ENCODE measurements around the gene CACNA1I. TPM values are rescaled to one million over a fixed set of nuclear protein-coding genes. Genes with fewer than 3 reads are reported as not detected.

CACNA1I gene
- total and polyA plus RNA-seq, 11 donors = 0.01 to 0.07 (median 0.04) TPM; not detected in 6

DNA sequence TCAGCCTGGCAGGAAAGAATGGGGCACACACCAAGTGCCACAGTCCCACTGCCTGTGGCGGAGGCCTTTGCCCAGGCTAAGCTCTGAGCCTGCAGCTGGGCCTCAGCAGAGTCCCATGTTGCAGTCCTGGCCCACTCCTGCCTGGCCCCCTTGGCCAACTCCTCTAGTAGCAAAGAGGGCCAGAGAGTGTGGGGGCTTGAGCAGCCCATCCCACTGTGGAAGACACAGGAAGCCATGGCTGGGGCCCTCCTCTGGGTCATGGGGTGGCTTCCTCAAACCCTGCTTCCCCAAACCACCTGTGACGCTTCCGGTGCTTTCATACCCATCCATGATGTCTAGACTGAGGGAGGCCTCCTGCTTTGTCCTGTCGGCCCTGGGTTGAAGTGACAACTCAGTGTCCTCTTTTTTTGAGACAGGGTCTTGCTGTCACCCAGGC, 43.8 kb upstream of the CACNA1I start:
- Histone ChIP-seq H3K4me3 (peak overlapping the region in 1 of 12 donors; percentile 3), H3K27me3 (no peaks in the 10 kb centered on the region), H3K4me1 (peaks cover 7 to 100% (median 82%) of the 10 kb centered on the region in 12 donors), H3K9me3 (no peaks in the 10 kb centered on the region), H3K36me3 (peaks cover 4 to 73% (median 48%) of the 10 kb centered on the region in 9 donors), H3K27ac (peak overlapping the region in 3 of 12 donors; percentile 14 to 97 (median 71))
- 71 to 88% (median 77%) methylated on average over 3 to 4 of the region's 4 CpGs for WGBS, 4 donors
- DNase-seq (peak in 1 of 5 donors; percentile 28), ATAC-seq (no peak)
- intact Hi-C loops (cut with DNase I) = loop anchor here (5.0 to 10.0 kb wide), 9 partner anchors 34 to 354 kb away; partner anchors contain the start of genes RPL3 (in 4 of the 10) and SYNGR1 (in 4 of the 10)
- TF ChIP-seq POLR2A (IDR thresholded peaks at IDR 0.05) = no peak
- TF ChIP-seq, protein P1, sequence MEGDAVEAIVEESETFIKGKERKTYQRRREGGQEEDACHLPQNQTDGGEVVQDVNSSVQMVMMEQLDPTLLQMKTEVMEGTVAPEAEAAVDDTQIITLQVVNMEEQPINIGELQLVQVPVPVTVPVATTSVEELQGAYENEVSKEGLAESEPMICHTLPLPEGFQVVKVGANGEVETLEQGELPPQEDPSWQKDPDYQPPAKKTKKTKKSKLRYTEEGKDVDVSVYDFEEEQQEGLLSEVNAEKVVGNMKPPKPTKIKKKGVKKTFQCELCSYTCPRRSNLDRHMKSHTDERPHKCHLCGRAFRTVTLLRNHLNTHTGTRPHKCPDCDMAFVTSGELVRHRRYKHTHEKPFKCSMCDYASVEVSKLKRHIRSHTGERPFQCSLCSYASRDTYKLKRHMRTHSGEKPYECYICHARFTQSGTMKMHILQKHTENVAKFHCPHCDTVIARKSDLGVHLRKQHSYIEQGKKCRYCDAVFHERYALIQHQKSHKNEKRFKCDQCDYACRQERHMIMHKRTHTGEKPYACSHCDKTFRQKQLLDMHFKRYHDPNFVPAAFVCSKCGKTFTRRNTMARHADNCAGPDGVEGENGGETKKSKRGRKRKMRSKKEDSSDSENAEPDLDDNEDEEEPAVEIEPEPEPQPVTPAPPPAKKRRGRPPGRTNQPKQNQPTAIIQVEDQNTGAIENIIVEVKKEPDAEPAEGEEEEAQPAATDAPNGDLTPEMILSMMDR (IDR thresholded peaks at IDR 0.05) = no peak

DNA sequence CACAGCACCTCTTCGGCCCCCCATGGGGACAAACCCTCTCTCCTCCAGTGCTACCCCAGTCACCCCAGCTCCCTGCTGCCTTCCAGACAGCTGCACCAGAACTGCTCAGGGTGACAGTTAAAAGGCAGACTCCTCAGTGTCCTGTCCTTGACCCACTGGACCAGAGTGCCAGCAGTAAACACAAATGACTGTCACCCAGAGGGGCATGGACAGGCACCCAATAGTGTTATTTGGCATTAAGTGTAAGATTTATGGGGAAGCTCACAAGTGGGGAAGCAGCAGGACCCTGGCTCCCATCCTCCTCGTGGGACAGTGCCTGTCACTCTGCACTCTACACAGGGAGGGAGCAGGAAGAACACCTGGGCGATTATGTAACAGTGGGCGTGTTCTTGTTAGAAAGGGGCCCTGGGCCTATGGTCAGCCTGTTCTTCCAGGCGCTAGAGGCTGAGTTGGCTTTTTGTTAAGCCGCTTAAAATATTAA, 43.0 kb upstream of the CACNA1I start:
- intact Hi-C loops (cut with DNase I) = loop anchor here (5.0 to 10.0 kb wide), 9 partner anchors 35 to 355 kb away; partner anchors contain the start of genes RPL3 (in 4 of the 10) and SYNGR1 (in 4 of the 10)
- TF ChIP-seq, protein P1 (IDR thresholded peaks at IDR 0.05) = no peak
- no peak for TF ChIP-seq POLR2A (IDR thresholded peaks at IDR 0.05)
- 63 to 86% (median 70%) methylated on average over 6 of the region's 6 CpGs for WGBS, 4 donors
- Histone ChIP-seq H3K36me3 (peaks cover under 1 to 65% (median 41%) of the 10 kb centered on the region in 9 donors), H3K4me1 (peaks cover 7 to 95% (median 77%) of the 10 kb centered on the region in 12 donors), H3K4me3 (no peak overlapping the region), H3K9me3 (no peaks in the 10 kb centered on the region), H3K27me3 (no peaks in the 10 kb centered on the region), H3K27ac (peak overlapping the region in 5 of 12 donors; percentile 11 to 76 (median 44))
- ATAC-seq (no peak), DNase-seq (peak in 1 of 5 donors; percentile 25)

DNA sequence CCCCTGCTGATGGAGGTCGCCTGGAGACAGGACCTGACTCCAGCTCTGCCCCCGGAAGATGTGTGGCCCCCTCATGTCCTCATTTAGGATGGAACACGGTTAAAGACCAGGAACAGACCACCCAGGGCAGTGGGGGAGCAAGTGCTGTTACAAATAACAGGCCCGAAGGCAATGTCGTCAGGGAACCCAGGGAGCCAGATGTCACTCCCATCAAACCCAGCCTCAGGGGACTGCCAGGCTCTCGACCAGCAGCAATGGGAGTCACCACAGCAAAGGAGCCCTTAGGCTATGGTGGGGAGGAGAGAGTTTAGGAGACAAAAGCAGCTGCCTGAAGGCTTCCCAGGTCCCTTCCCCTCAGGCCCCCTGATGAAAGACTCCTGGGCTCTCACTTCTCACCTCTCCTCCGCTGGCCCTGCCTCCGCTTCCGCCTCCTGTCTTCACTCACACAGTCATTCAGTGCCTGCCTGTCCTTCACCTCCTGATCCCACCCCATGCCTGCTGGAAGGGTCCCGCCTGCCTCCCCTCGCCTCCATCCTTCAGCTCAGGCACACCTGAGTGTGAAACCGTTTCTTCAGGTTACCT, 42.4 kb upstream of the CACNA1I start:
- WGBS, 4 donors = 69 to 76% (median 71%) methylated on average over 9 to 12 of the region's 12 CpGs
- peak overlapping the region in 1 of 12 donors; percentile 41 for H3K4me3 ChIP-seq
- H3K36me3 ChIP-seq = peaks cover 0 to 58% (median 34%) of the 10 kb centered on the region in 9 donors
- peak overlapping the region in 5 of 12 donors; percentile 11 to 76 (median 44) for H3K27ac ChIP-seq
- no peaks in the 10 kb centered on the region for H3K9me3 ChIP-seq
- intact Hi-C loops (cut with DNase I) = loop anchor here (2.0 to 10.0 kb wide), 13 partner anchors 31 to 356 kb away; partner anchors contain the start of genes RPL3 (in 5 of the 10) and SYNGR1 (in 4 of the 10)
- H3K4me1 ChIP-seq = peaks cover 7 to 89% (median 71%) of the 10 kb centered on the region in 12 donors
- ATAC-seq (no peak), DNase-seq (peak in 1 of 5 donors; percentile 28)
- TF ChIP-seq, protein P1 (IDR thresholded peaks at IDR 0.05) = no peak
- TF ChIP-seq POLR2A (IDR thresholded peaks at IDR 0.05) = no peak
- H3K27me3 ChIP-seq = no peaks in the 10 kb centered on the region
